Natural killer cell (primary cell): Measurements from ENCODE around the gene MBNL3. TPM values are rescaled to one million over a fixed set of nuclear protein-coding genes. Genes with fewer than 3 reads are reported as not detected.

Source experiments
- ATAC-seq, 3 donors: fragments of 150-1000 bp in 2 of 3; fragments of 200-7000 bp in 1 of 3; cut with Tn5 transposase; 1 replicate in 1 of 3; 2 replicates in 2 of 3; pipeline ENCODE4 v1.10.0; 2021; ENCODE audit warnings: mild to moderate bottlenecking in 2 of 3, moderate library complexity in 2 of 3
- DNase-seq, 2 donors: peaks; one replicate each; pipeline versions ENCODE4 v3.0.0 to v3.0.0-alpha.2; 2013 to 2021; ENCODE audit warnings: mixed read lengths in 1 of 2
- H3K27ac ChIP-seq: one replicate; pipeline ENCODE4 v1.5.1; 2013; ENCODE audit warnings: mild to moderate bottlenecking, low read length
- H3K27me3 ChIP-seq: one replicate; pipeline ENCODE4 v1.6.1; 2013; ENCODE audit warnings: low read length; ENCODE audit not compliant: control insufficient read depth, insufficient read depth
- H3K36me3 ChIP-seq: one replicate; pipeline ENCODE4 v1.6.1; 2013; ENCODE audit warnings: low read length; ENCODE audit not compliant: control insufficient read depth, insufficient read depth
- H3K4me1 ChIP-seq: one replicate; pipeline ENCODE4 v1.6.1; 2013; ENCODE audit warnings: low read length; ENCODE audit not compliant: control insufficient read depth, insufficient read depth
- H3K4me3 ChIP-seq: one replicate; pipeline ENCODE4 v1.5.1; 2013; ENCODE audit warnings: low read length
- H3K9me3 ChIP-seq: one replicate; pipeline ENCODE4 v1.6.1; 2013; ENCODE audit warnings: low read length; ENCODE audit not compliant: control insufficient read depth, insufficient read depth
- H3K27ac Mint-ChIP-seq, 2 donors: one replicate each; pipeline ENCODE4 v1.8.0; 2022; ENCODE audit warnings: mild to moderate bottlenecking in 2 of 2, mixed read lengths in 2 of 2, moderate library complexity in 1 of 2
- H3K27me3 Mint-ChIP-seq, 2 donors: one replicate each; pipeline ENCODE4 v1.8.0; 2022; ENCODE audit warnings: low read depth in 2 of 2, mixed read lengths in 2 of 2
- H3K36me3 Mint-ChIP-seq: one replicate; pipeline ENCODE4 v1.8.0; 2022; ENCODE audit warnings: mixed read lengths
- H3K4me1 Mint-ChIP-seq, 2 donors: one replicate each; pipeline ENCODE4 v1.8.0; 2022; ENCODE audit warnings: mixed read lengths in 2 of 2
- H3K4me3 Mint-ChIP-seq: one replicate; pipeline ENCODE4 v1.8.0; 2022; ENCODE audit warnings: mild to moderate bottlenecking, moderate library complexity, mixed read lengths
- H3K9me3 Mint-ChIP-seq, 2 donors: one replicate each; pipeline ENCODE4 v1.8.0; 2022; ENCODE audit warnings: mixed read lengths in 2 of 2
- WGBS: methylation state at CpG from one replicate; pipeline ENCODE4 v1.1.7; 2013; ENCODE audit warnings: missing lambda C conversion rate; ENCODE audit not compliant: insufficient coverage; 5-methylcytosine and 5-hydroxymethylcytosine counted together
- intact Hi-C: fragments of 100-400 bp; cut with micrococcal nuclease; formaldehyde crosslinking; loops from one replicate; pipeline ENCODE4 v1.14.2; 2022
- total RNA-seq, 4 donors: library from RNA; stranded (reverse); fragments of 120-200 nt in 1 of 4; gene quantifications; one replicate each; pipeline versions ENCODE4 v1.2.3 to v1.2.4, GENCODE V29; 2013 to 2022
- TF ChIP-seq, protein P1 (sequence below): fragments of 200-600 bp; IDR thresholded peaks from one replicate; pipeline ENCODE4 v1.8.0; 2022; ENCODE audit warnings: antibody characterized with exemption

The MBNL3 gene
- total RNA-seq, 3 donors from 2014 or later (not counting 1 experiment from before 2014, with no cell fraction given) = 55.3 to 64.3 (median 59.3) TPM

DNA sequence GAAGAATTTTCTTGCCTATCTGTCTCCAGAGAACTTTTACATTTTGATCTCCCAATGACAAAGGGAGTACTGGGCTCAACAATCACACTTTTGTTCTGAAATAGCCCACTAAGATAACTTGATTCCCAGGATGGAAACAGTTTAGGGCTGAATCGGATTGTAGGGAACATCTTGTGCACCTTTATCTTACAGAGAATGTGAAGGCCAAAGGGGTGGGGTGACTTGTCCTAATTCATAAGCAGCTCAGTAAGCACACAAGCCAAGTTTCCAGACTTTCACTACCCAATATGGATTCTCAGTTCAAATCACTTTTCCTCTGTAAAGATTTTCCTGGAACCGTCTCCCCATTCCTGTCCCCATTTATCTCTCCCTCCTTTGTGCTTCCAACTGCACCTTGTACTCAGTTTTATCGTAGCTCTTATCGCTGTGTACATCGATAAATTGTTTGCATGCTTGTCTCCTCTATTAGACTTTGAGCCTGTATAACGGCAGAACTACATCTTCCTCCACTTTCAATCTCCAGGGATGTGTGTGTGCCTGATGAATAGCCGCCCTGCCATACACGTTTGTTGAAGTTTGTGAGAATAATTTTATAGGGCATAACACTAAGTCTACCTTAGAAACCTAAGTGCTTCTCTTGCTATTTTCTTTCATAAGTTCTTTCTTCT, 77.4 kb downstream of the MBNL3 start:
- H3K27ac Mint-ChIP-seq = no peak overlapping the region
- no peak overlapping the region for H3K4me3 Mint-ChIP-seq
- no peaks in the 10 kb centered on the region for H3K36me3 Mint-ChIP-seq
- H3K36me3 ChIP-seq = no peaks in the 10 kb centered on the region
- intact Hi-C loops = no loop called here
- peaks cover 6 to 20% of the 10 kb centered on the region in 2 donors for H3K4me1 Mint-ChIP-seq
- 98% methylated on average over 5 of the region's 8 CpGs for WGBS
- H3K27me3 ChIP-seq = no peaks in the 10 kb centered on the region
- ATAC-seq (no peak), DNase-seq (no peak)
- no peak overlapping the region for H3K4me3 ChIP-seq
- no peaks in the 10 kb centered on the region for H3K9me3 Mint-ChIP-seq
- TF ChIP-seq, protein P1, sequence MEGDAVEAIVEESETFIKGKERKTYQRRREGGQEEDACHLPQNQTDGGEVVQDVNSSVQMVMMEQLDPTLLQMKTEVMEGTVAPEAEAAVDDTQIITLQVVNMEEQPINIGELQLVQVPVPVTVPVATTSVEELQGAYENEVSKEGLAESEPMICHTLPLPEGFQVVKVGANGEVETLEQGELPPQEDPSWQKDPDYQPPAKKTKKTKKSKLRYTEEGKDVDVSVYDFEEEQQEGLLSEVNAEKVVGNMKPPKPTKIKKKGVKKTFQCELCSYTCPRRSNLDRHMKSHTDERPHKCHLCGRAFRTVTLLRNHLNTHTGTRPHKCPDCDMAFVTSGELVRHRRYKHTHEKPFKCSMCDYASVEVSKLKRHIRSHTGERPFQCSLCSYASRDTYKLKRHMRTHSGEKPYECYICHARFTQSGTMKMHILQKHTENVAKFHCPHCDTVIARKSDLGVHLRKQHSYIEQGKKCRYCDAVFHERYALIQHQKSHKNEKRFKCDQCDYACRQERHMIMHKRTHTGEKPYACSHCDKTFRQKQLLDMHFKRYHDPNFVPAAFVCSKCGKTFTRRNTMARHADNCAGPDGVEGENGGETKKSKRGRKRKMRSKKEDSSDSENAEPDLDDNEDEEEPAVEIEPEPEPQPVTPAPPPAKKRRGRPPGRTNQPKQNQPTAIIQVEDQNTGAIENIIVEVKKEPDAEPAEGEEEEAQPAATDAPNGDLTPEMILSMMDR = no peak
- H3K9me3 ChIP-seq = no peaks in the 10 kb centered on the region
- H3K27me3 Mint-ChIP-seq = peaks cover 0 to 40% of the 10 kb centered on the region in 2 donors
- no peak overlapping the region for H3K27ac ChIP-seq
- no peaks in the 10 kb centered on the region for H3K4me1 ChIP-seq

DNA sequence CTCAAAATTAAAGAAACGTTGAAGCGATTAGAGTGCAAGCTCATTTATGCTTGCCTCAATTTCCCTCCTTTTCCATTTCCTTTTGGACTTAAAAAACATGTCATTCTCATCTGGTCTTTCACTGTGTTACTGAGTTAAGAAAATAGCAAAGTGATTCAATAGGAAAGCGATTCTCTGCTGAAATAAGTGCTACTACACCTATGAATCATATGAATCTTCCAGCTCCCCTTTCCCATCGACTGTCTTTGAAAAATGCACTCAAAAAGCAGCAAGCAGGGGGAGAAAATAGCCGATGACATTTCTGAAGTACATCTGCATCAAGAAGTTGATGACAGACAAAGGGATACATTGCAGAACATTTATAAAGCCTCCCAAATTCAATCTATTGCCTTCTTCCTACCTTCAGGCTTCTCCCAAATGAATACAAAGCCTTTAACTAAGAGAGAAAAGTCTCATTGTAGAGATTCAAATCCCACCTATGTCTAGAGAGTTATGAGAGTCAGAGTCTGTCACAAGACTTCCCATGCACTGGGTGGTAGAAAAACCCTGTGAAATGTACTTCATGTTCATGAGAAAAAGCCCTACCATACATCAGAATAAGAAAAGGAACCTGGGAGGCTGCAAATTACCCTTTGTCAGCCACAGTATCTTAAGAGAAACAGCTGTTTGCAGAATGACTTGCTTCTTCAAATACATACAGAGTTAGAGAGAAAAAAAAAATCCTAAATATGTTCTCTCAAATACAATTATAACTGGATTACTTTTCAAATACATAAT, 78.9 kb downstream of the MBNL3 start:
- no peaks in the 10 kb centered on the region for H3K36me3 Mint-ChIP-seq
- Histone ChIP-seq H3K27me3 (no peaks in the 10 kb centered on the region), H3K27ac (no peak overlapping the region), H3K36me3 (peaks cover 3% of the 10 kb centered on the region), H3K4me3 (no peak overlapping the region), H3K9me3 (no peaks in the 10 kb centered on the region), H3K4me1 (no peaks in the 10 kb centered on the region)
- peaks cover 6 to 16% of the 10 kb centered on the region in 2 donors for H3K4me1 Mint-ChIP-seq
- H3K27ac Mint-ChIP-seq = no peak overlapping the region
- H3K4me3 Mint-ChIP-seq = no peak overlapping the region
- TF ChIP-seq, protein P1 = no peak
- 95% methylated on average over 4 of the region's 5 CpGs for WGBS
- ATAC-seq = no peak
- intact Hi-C loops = no loop called here
- H3K9me3 Mint-ChIP-seq = no peaks in the 10 kb centered on the region
- no peak for DNase-seq
- peaks cover 0 to 40% of the 10 kb centered on the region in 2 donors for H3K27me3 Mint-ChIP-seq

DNA sequence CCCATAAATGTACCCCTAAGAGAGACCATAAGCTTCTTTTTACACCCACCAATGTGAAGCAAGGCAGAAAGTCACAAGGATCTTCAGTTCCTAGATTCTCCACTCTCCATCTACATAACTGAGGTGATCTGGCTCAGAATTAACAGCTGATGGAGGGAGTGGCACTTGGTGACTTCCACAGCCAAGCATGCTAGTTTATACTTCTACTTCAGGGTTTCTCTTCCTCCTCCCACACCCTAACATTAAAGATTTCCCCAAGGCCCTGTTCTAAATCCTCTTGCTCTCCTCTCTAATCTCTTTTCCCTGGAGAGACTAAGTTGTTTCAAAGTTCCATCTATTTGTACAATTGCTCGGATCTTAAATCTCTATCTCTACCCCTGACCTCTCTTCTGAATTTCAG, 81.1 kb downstream of the MBNL3 start:
- Mint-ChIP-seq H3K9me3 (no peaks in the 10 kb centered on the region), H3K36me3 (no peaks in the 10 kb centered on the region), H3K4me1 (peaks cover 6 to 10% of the 10 kb centered on the region in 2 donors), H3K27me3 (peaks cover 0 to 24% of the 10 kb centered on the region in 2 donors), H3K4me3 (no peak overlapping the region), H3K27ac (no peak overlapping the region)
- no peak overlapping the region for H3K27ac ChIP-seq
- WGBS = 83% methylated on average over 1 of the region's 1 CpG
- H3K9me3 ChIP-seq = no peaks in the 10 kb centered on the region
- intact Hi-C loops = no loop called here
- ATAC-seq (no peak), DNase-seq (no peak)
- no peaks in the 10 kb centered on the region for H3K27me3 ChIP-seq
- H3K36me3 ChIP-seq = peaks cover 3% of the 10 kb centered on the region
- TF ChIP-seq, protein P1 = no peak
- H3K4me3 ChIP-seq = no peak overlapping the region
- H3K4me1 ChIP-seq = no peaks in the 10 kb centered on the region
